HepG2 (cell line): ENCODE results near the gene OR2B2. TPM values are rescaled to one million over a fixed set of nuclear protein-coding genes. Genes with fewer than 3 reads are reported as not detected.

Source experiments
- CBX5 ChIP-seq: sonication (generic); formaldehyde crosslinking; IDR thresholded peaks from 2 replicates; pipeline ENCODE4 v1.4.0; 2020; ENCODE audit warnings: missing genetic modification reagents, borderline replicate concordance
- CENPT ChIP-seq: sonication (generic); formaldehyde crosslinking; IDR thresholded peaks from 2 replicates; pipeline ENCODE4 v1.8.0; 2022; ENCODE audit warnings: low read depth, mild to moderate bottlenecking, moderate library complexity, missing genetic modification reagents
- ETV5 ChIP-seq: IDR thresholded peaks from 2 replicates; pipeline ENCODE4 v1.6.1; 2018; ENCODE audit warnings: missing biosample characterization, missing genetic modification reagents, inconsistent platforms, borderline replicate concordance
- HNRNPK ChIP-seq: fragments of 200-400 bp; formaldehyde crosslinking; IDR thresholded peaks from 2 replicates; pipeline ENCODE4 v1.6.1; 2018; ENCODE audit warnings: low read length, low read depth, moderate library complexity, mild to moderate bottlenecking; ENCODE audit not compliant: poor library complexity, severe bottlenecking
- MXD3 ChIP-seq: IDR thresholded peaks from 2 replicates; pipeline ENCODE4 v1.6.1; 2016; ENCODE audit warnings: mild to moderate bottlenecking, missing biosample characterization, missing genetic modification reagents
- NCOA2 ChIP-seq: sonication (generic); formaldehyde crosslinking; IDR thresholded peaks from 2 replicates; pipeline ENCODE4 v1.8.0; 2022; ENCODE audit warnings: inconsistent platforms
- PRPF4 ChIP-seq: fragments of 200-400 bp; formaldehyde crosslinking; IDR thresholded peaks from 2 replicates; pipeline ENCODE4 v1.6.1; 2016; ENCODE audit warnings: low read length, low read depth; ENCODE audit not compliant: poor library complexity, severe bottlenecking
- RELA ChIP-seq: sonication (generic); formaldehyde crosslinking; IDR thresholded peaks from 2 replicates; pipeline ENCODE4 v1.4.0; 2020; ENCODE audit warnings: missing genetic modification reagents
- TBP ChIP-seq: sonication (generic); formaldehyde crosslinking; IDR thresholded peaks from 2 replicates; pipeline ENCODE4 v1.5.0; 2020; ENCODE audit warnings: missing genetic modification reagents
- ZFP90 ChIP-seq: sonication (generic); formaldehyde crosslinking; IDR thresholded peaks from 2 replicates; pipeline ENCODE4 v1.8.0; 2022; ENCODE audit warnings: missing genetic modification reagents, mild to moderate bottlenecking, inconsistent platforms, borderline replicate concordance
- ZFP91 ChIP-seq: sonication (generic); formaldehyde crosslinking; IDR thresholded peaks from 2 replicates; pipeline ENCODE4 v1.9.0; 2022; ENCODE audit warnings: missing genetic modification reagents, mild to moderate bottlenecking, borderline replicate concordance
- ZNF253 ChIP-seq: sonication (generic); formaldehyde crosslinking; IDR thresholded peaks from 2 replicates; pipeline ENCODE4 v1.8.0; 2022; ENCODE audit warnings: mild to moderate bottlenecking, missing genetic modification reagents, borderline replicate concordance
- ZNF609 ChIP-seq: sonication (generic); formaldehyde crosslinking; IDR thresholded peaks from 2 replicates; pipeline ENCODE4 v1.4.0; 2020; ENCODE audit warnings: mild to moderate bottlenecking, missing genetic modification reagents, borderline replicate concordance
- ZNF687 ChIP-seq: sonication (generic); formaldehyde crosslinking; IDR thresholded peaks from 2 replicates; pipeline ENCODE4 v1.5.1; 2020; ENCODE audit warnings: mild to moderate bottlenecking, missing genetic modification reagents, moderate library complexity
- ZNF749 ChIP-seq: sonication (generic); formaldehyde crosslinking; IDR thresholded peaks from 2 replicates; pipeline ENCODE4 v1.8.0; 2022; ENCODE audit warnings: mild to moderate bottlenecking, missing genetic modification reagents, moderate library complexity, borderline replicate concordance
- ZNF773 ChIP-seq: sonication (generic); formaldehyde crosslinking; IDR thresholded peaks from 2 replicates; pipeline ENCODE4 v1.4.0; 2020; ENCODE audit warnings: missing genetic modification reagents, borderline replicate concordance
- ZNF878 ChIP-seq: sonication (generic); formaldehyde crosslinking; IDR thresholded peaks from 2 replicates; pipeline ENCODE4 v1.8.1; 2023; ENCODE audit warnings: mild to moderate bottlenecking, missing genetic modification reagents, moderate library complexity
- polyA plus RNA-seq, 8 experiments: library from polyadenylated mRNA; depleted of rRNA in 3 of 8; stranded (reverse) in 7 of 8; unstranded in 1 of 8; fragments of >200 nt; fragmentation: Illumina TruSeq in 4 of 8; extraction: Trizol in 4 of 8; gene quantifications; 2 replicates each; pipeline versions ENCODE4 v1.2.1 to v1.2.3, GENCODE V29; 2011 to 2016; ENCODE audit warnings: low read depth in 4 of 8, missing spikeins in 1 of 8, mixed read lengths in 1 of 8; ENCODE audit not compliant: insufficient read depth in 1 of 8
- total RNA-seq, 5 experiments: library from RNA; depleted of rRNA; stranded (reverse); fragments of >200 nt; fragmentation: Illumina TruSeq; extraction: Trizol; gene quantifications; 2 replicates each; pipeline ENCODE4 v1.2.3, GENCODE V29; 2016; ENCODE audit warnings: low read depth in 1 of 5

OR2B2 gene
- total and polyA plus RNA-seq, 2 of the 13 experiments (the other 11 are each of a cell fraction or from before 2014, with no cell fraction given) = not detected

- peak; percentile 20; the same call in 1 of the 2 replicates for TF ChIP-seq ZNF687 (CRISPR knock-in tag)
- TF ChIP-seq TBP (CRISPR knock-in tag) = no peak
- TF ChIP-seq MXD3 (CRISPR knock-in tag) = no peak
- no peak for TF ChIP-seq CENPT (CRISPR knock-in tag)
- TF ChIP-seq HNRNPK = no peak
- no peak for TF ChIP-seq ZNF253 (CRISPR knock-in tag)
- no peak for TF ChIP-seq NCOA2 (CRISPR knock-in tag)
- TF ChIP-seq ETV5 (CRISPR knock-in tag) = no peak
- TF ChIP-seq ZNF878 (CRISPR knock-in tag) = no peak
- no peak for TF ChIP-seq ZNF749 (CRISPR knock-in tag)
- TF ChIP-seq PRPF4 = peak; percentile 71
- TF ChIP-seq ZNF773 (CRISPR knock-in tag) = no peak
- TF ChIP-seq CBX5 (CRISPR knock-in tag) = no peak
- no peak for TF ChIP-seq ZNF609 (CRISPR knock-in tag)
- no peak for TF ChIP-seq ZFP91 (CRISPR knock-in tag)
- TF ChIP-seq ZFP90 (CRISPR knock-in tag) = no peak
- TF ChIP-seq RELA (CRISPR knock-in tag) = no peak
These were observed 21.5 kb downstream of the OR2B2 start (continued) for GRCh38 chr6:27890445-27891319.
